LNCAP (cell line): ENCODE measurements around the gene DLGAP1.

Source experiments
- TF ChIP-seq, protein P1 (sequence below): fragments of 450-650 bp; IDR thresholded peaks from 2 replicates; pipeline ENCODE4 v1.5.1; 2017; ENCODE audit warnings: mild to moderate bottlenecking

DLGAP1 gene

GRCh38 chr18:3593904-3594759 lies 861.0 kb downstream of the DLGAP1 start:
- TF ChIP-seq, protein P1, sequence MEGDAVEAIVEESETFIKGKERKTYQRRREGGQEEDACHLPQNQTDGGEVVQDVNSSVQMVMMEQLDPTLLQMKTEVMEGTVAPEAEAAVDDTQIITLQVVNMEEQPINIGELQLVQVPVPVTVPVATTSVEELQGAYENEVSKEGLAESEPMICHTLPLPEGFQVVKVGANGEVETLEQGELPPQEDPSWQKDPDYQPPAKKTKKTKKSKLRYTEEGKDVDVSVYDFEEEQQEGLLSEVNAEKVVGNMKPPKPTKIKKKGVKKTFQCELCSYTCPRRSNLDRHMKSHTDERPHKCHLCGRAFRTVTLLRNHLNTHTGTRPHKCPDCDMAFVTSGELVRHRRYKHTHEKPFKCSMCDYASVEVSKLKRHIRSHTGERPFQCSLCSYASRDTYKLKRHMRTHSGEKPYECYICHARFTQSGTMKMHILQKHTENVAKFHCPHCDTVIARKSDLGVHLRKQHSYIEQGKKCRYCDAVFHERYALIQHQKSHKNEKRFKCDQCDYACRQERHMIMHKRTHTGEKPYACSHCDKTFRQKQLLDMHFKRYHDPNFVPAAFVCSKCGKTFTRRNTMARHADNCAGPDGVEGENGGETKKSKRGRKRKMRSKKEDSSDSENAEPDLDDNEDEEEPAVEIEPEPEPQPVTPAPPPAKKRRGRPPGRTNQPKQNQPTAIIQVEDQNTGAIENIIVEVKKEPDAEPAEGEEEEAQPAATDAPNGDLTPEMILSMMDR = peak; percentile 91

- TF ChIP-seq, protein P1 = no peak
Observed at GRCh38 chr18:3593381-3593903, 861.7 kb downstream of the DLGAP1 start.

DNA sequence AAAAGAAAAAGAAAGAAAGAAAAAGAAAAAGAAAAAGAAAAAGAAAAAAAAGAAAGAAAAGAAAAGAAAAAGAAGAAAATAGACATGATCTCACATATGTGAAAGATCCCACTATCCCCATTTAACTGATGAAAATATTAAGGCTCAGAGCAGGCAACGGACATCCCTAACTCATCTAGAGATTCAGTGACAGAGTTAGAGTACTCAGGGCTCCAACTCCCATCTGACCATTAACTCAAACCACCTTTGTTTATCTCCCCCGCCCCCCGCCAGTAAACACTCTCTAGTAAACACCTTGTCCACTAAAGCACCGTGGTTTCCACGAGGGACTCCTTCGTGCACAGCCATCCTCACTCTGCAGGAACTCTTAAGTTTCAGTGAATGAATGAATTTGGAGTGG lies 862.2 kb downstream of the DLGAP1 start:
- TF ChIP-seq, protein P1 = no peak

DNA sequence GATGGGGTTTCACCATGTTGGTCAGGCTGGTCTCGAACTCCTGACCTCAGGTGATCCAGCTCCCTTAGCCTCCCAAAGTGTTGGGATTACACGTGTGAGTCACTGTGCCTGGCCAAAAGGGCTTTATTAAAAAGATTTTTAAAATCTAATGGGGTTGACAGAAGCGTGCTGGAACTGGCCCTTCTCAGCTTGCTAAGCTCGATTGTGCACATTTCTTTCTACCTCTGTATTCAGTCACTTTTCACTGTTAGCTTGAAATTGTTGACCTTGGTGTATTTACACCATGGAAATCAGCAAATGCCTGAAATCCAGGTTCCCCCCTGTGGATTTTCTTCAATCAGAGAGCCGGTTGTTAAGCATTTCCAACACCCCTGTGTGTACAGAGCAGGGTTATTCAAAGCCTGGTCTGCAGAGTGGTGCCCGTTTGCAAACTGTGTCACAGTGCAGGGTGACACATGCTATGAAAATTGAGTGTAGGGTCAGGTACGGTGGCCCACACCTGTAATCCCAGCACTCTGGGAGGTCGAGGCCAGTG lies 864.9 kb downstream of the DLGAP1 start:
- TF ChIP-seq, protein P1 = no peak

DNA sequence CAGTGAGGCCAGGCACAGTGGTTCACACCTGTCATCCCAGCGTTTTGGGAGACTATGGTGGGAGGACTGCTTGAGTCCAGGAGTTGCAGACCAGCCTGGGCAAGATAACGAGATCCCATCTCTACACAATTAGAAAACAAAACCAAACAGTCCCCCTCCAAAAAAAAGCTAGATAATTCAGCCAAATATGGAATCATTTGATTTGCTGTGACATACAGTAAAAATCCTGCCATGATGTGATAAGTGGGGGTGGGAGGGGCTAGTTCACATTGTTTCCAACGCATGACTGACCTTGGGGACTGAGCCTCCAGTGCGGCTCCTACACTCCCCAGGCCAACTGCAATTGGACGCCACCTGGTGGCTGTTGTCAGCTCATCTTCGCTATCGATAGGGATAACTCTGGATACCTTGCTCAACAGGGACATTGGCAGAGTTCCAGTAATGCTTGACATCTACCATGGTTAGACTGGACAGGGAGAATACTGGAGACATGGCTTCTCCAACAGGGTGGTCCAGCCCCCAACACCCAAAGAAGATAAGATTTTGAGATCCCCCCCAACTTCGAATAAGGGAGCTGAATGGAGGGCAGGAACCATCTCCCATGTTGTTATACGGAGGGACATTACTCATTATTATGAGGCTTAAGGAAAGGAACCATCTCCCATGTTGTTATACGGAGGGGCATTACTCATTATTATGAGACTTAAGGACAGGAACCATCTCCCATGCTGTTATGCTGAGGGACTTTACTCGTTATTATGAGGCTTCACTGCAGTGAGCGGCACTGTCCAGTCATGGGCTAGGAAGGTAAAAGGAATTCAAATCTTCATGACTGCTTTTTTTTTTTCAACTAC lies 869.2 kb downstream of the DLGAP1 start:
- TF ChIP-seq, protein P1 = peak; percentile 82

- TF ChIP-seq, protein P1 = no peak
Observed at GRCh38 chr18:3584897-3585460, 870.1 kb downstream of the DLGAP1 start.

- TF ChIP-seq, protein P1 = no peak
Observed at GRCh38 chr18:3584266-3584861, 870.7 kb downstream of the DLGAP1 start.
